Uterus (tissue), 2 donors: ENCODE results near the gene NFIA.

Experiments
- CTCF ChIP-seq, 4 experiments: fragments of 200-600 bp in 2 of 4; fragments of 450-650 bp in 2 of 4; sonication (generic) in 2 of 4; IDR thresholded peaks; one replicate each; pipeline ENCODE4 v1.5.1; 2016 to 2019; ENCODE audit warnings: antibody characterized with exemption in 4 of 4, mild to moderate bottlenecking in 2 of 4, moderate library complexity in 1 of 4
- POLR2A ChIP-seq, 2 donors: fragments of 450-650 bp; IDR thresholded peaks; one replicate each; pipeline ENCODE4 v1.6.1; 2016; ENCODE audit warnings: antibody characterized with exemption in 2 of 2, mild to moderate bottlenecking in 1 of 2, moderate library complexity in 1 of 2

- TF ChIP-seq CTCF (IDR thresholded peaks at IDR 0.05) = no peak
- TF ChIP-seq POLR2A (IDR thresholded peaks at IDR 0.05) = no peak
These were observed 317.9 kb downstream of the NFIA start for GRCh38 chr1:61400131-61400770.
